ENCODE data around the gene DTNA.

The DTNA gene

GRCh38 chr18:34933909-34934661, 224.0 kb downstream of the DTNA start:
- H3K36me3 Mint-ChIP-seq (ENCODE audit: low read depth) = no peaks in the 10 kb centered on the region
- no peak for TF ChIP-seq CTCF (IDR thresholded peaks at IDR 0.05; ENCODE audit: unreplicated experiment in 3 of 3)
- no peaks in the 10 kb centered on the region for H3K9me3 Mint-ChIP-seq
- H3K4me3 Mint-ChIP-seq = no peak overlapping the region
- H3K4me1 Mint-ChIP-seq = no peaks in the 10 kb centered on the region
- no peak overlapping the region for H3K27ac Mint-ChIP-seq
- no peaks in the 10 kb centered on the region for H3K27me3 Mint-ChIP-seq (ENCODE audit: low read depth)

- TF ChIP-seq CTCF (IDR thresholded peaks at IDR 0.05; ENCODE audit: unreplicated experiment in 3 of 3) = no peak
Observed at GRCh38 chr18:34936772-34937171, 226.7 kb downstream of the DTNA start.

GRCh38 chr18:34938090-34938489, 228.0 kb downstream of the DTNA start:
- no peak overlapping the region for H3K27ac Mint-ChIP-seq
- H3K9me3 Mint-ChIP-seq = no peaks in the 10 kb centered on the region
- H3K4me3 Mint-ChIP-seq = no peak overlapping the region
- TF ChIP-seq CTCF (IDR thresholded peaks at IDR 0.05; ENCODE audit: unreplicated experiment in 3 of 3) = no peak
- no peaks in the 10 kb centered on the region for H3K36me3 Mint-ChIP-seq (ENCODE audit: low read depth)
- no peaks in the 10 kb centered on the region for H3K4me1 Mint-ChIP-seq
- no peaks in the 10 kb centered on the region for H3K27me3 Mint-ChIP-seq (ENCODE audit: low read depth)

More at GRCh38 chr18:34936772-34937171, 226.7 kb downstream of the DTNA start:
- Mint-ChIP-seq H3K4me3 (no peak overlapping the region), H3K27me3 (ENCODE audit: low read depth) (no peaks in the 10 kb centered on the region), H3K4me1 (no peaks in the 10 kb centered on the region), H3K27ac (no peak overlapping the region), H3K9me3 (no peaks in the 10 kb centered on the region), H3K36me3 (ENCODE audit: low read depth) (no peaks in the 10 kb centered on the region)
